Measurements from ENCODE around the gene CNTNAP5.

Gene CNTNAP5

DNA sequence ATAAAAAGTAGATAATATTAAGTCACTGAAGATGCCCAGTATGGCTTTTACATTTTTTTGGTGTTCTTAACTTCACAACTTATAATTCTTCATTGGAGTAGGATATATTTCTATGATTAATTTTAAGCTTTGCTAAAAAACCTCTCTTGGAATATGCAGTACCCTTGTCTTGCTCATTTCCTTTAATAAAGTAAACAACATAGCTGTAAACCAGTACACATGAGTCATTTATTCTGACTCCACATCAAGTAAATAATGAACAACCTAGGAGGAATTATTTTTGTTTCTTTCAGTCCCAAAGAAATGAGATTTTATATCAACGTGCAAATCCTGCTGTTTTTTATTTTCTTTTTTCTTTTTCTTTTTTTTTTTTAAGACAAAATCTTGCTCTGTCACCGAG, 869.1 kb downstream of the CNTNAP5 start:
- H2AFZ ChIP-seq (ENCODE audit: low read depth, low read length), result no peak overlapping the region
- no peaks in the 10 kb centered on the region for H3K4me1 ChIP-seq (ENCODE audit: insufficient read depth, low read length)
- H3K27me3 ChIP-seq (ENCODE audit: insufficient read depth, low read length), result no peaks in the 10 kb centered on the region
- no peaks in the 10 kb centered on the region for H3K9me3 ChIP-seq (ENCODE audit: low read length)
- H3K36me3 ChIP-seq (ENCODE audit: insufficient read depth, low read length), result no peaks in the 10 kb centered on the region
- H3K4me3 ChIP-seq (ENCODE audit: low read length), result no peak overlapping the region

DNA sequence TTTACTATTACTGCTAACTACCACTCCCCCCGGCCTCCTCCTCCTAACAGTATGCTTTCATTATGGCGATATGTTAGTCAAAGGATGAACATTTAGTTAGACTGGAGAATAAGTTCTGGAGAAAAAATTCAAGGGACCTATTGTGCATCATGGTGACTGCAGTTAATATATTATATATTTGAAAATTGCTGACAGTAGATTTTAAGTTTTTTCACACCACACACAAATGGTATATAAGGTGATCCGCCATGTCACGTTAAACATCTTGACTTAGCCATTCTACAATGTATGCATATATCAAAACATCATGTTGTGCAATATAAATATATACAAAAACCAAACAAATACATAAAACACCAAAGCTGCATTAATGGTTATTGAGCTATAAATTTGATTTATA, 873.7 kb downstream of the CNTNAP5 start:
- no peak overlapping the region for H2AFZ ChIP-seq (ENCODE audit: low read depth, low read length)
- H3K4me3 ChIP-seq (ENCODE audit: low read length), result no peak overlapping the region
- H3K4me1 ChIP-seq (ENCODE audit: insufficient read depth, low read length), result no peaks in the 10 kb centered on the region
- no peaks in the 10 kb centered on the region for H3K9me3 ChIP-seq (ENCODE audit: low read length)
- no peaks in the 10 kb centered on the region for H3K27me3 ChIP-seq (ENCODE audit: insufficient read depth, low read length)
- no peaks in the 10 kb centered on the region for H3K36me3 ChIP-seq (ENCODE audit: insufficient read depth, low read length)

DNA sequence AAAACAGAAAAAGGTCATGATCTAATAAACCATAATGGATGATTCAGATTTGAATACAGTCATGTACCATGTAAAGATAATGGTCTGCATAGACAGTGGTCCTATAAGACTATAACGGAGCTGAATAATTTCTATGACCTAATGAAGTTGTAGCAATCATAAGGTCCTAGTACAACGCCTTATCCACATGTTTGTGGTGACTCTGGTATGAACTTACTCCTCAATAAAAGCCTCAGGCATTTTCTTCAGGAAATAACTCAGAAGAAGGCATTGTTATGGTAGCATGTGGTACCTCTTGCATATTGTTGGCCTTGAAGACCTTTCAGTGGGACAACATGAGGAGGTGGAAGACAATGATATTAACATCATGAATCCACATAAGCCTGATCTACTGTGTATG, 883.3 kb downstream of the CNTNAP5 start:
- Histone ChIP-seq H3K36me3 (ENCODE audit: insufficient read depth, low read length) (no peaks in the 10 kb centered on the region), H3K4me1 (ENCODE audit: insufficient read depth, low read length) (no peaks in the 10 kb centered on the region), H3K4me3 (ENCODE audit: low read length) (no peak overlapping the region), H3K27me3 (ENCODE audit: insufficient read depth, low read length) (no peaks in the 10 kb centered on the region), H2AFZ (ENCODE audit: low read depth, low read length) (no peak overlapping the region), H3K9me3 (ENCODE audit: low read length) (no peaks in the 10 kb centered on the region)

- no peaks in the 10 kb centered on the region for H3K9me3 ChIP-seq (ENCODE audit: low read length)
- H2AFZ ChIP-seq (ENCODE audit: low read depth, low read length), result no peak overlapping the region
- H3K36me3 ChIP-seq (ENCODE audit: insufficient read depth, low read length), result no peaks in the 10 kb centered on the region
- no peaks in the 10 kb centered on the region for H3K27me3 ChIP-seq (ENCODE audit: insufficient read depth, low read length)
- no peak overlapping the region for H3K4me3 ChIP-seq (ENCODE audit: low read length)
- H3K4me1 ChIP-seq (ENCODE audit: insufficient read depth, low read length), result no peaks in the 10 kb centered on the region
Measured at GRCh38 chr2:124911560-124911959, 886.5 kb downstream of the CNTNAP5 start.

DNA sequence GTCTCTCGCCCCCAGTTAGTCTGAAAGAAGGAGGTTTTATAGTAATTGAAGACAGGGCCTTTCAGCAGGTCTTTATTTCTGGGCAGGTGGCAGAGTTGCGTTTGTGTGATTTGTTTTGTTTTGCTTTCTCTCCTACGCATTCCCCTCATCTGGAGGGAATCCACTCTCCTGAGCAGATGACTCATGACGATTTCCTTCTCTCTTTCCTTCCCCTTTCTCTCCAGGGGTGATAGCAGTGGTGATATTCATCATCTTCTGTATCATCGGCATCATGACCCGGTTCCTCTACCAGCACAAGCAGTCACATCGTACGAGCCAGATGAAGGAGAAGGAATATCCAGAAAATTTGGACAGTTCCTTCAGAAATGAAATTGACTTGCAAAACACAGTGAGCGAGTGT, 888.8 kb downstream of the CNTNAP5 start:
- Histone ChIP-seq H3K36me3 (ENCODE audit: insufficient read depth, low read length) (no peaks in the 10 kb centered on the region), H3K9me3 (ENCODE audit: low read length) (no peaks in the 10 kb centered on the region), H3K4me3 (ENCODE audit: low read length) (no peak overlapping the region)

DNA sequence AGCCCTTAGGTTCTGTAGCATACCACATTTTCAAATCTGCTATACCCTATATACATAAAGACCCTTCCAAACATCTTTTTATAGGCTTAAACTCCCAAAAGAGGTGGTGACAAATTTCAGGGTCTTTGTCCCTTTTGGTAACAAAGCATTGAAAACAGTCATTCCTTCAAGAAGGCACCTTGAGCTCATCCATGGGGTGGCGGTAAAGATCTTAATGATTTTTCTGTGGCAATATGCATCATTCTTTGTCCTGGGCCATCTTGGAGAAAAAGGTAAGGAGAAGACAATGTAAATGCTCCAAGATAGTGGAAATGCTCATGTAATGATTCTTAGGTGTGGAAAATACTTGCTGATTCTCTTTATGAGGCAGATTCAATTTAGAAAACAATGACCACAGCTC, 890.5 kb downstream of the CNTNAP5 start:
- Histone ChIP-seq H3K4me1 (ENCODE audit: insufficient read depth, low read length) (no peaks in the 10 kb centered on the region), H3K36me3 (ENCODE audit: insufficient read depth, low read length) (no peaks in the 10 kb centered on the region), H3K27me3 (ENCODE audit: insufficient read depth, low read length) (no peaks in the 10 kb centered on the region), H2AFZ (ENCODE audit: low read depth, low read length) (no peak overlapping the region), H3K4me3 (ENCODE audit: low read length) (no peak overlapping the region), H3K9me3 (ENCODE audit: low read length) (no peaks in the 10 kb centered on the region)

More for the DNA sequence above, 888.8 kb downstream of the CNTNAP5 start:
- Histone ChIP-seq H3K27me3 (ENCODE audit: insufficient read depth, low read length) (no peaks in the 10 kb centered on the region), H3K4me1 (ENCODE audit: insufficient read depth, low read length) (no peaks in the 10 kb centered on the region), H2AFZ (ENCODE audit: low read depth, low read length) (no peak overlapping the region)

DNA sequence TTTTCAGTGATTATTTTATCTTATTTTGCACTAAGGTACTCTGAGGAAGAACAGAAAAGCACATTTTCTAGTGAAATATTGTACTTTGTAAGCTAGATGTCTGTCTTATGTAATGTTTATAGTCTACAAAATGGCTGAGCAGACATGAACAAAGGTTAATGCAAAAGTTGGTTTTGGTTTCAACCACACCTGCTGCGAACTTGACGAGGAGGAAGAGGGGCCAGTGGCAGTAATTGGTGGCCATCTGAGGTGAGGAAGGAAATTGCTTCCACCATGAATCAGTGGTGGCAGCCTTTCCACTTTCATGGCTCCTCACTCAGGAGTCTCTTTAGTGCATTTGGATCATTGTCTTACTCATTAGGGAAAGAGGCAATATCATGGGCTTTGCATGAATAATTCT, 894.2 kb downstream of the CNTNAP5 start:
- Histone ChIP-seq H3K4me1 (ENCODE audit: insufficient read depth, low read length) (no peaks in the 10 kb centered on the region), H3K9me3 (ENCODE audit: low read length) (no peaks in the 10 kb centered on the region), H3K27me3 (ENCODE audit: insufficient read depth, low read length) (no peaks in the 10 kb centered on the region), H3K36me3 (ENCODE audit: insufficient read depth, low read length) (no peaks in the 10 kb centered on the region), H3K4me3 (ENCODE audit: low read length) (no peak overlapping the region), H2AFZ (ENCODE audit: low read depth, low read length) (no peak overlapping the region)

DNA sequence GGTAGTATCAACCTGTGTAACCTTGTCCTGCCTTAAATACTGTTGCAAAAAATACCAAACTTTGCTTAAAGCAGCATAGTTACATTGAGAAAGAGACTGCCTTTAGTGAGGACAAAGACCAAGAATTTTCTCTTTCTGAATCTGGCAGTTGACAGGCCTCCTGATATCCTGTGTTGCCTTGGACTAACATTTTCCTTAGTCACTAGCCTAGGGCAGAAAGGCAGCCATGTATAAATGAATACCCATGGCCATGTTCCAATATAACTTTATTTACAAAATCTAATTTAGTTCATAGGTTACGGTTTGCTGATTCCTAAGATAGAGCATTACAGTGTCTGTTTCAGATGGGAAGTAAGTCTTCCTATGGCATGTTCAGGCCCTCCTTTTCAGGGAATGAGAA, 895.4 kb downstream of the CNTNAP5 start:
- Histone ChIP-seq H3K4me1 (ENCODE audit: insufficient read depth, low read length) (no peaks in the 10 kb centered on the region), H3K4me3 (ENCODE audit: low read length) (no peak overlapping the region), H2AFZ (ENCODE audit: low read depth, low read length) (no peak overlapping the region), H3K36me3 (ENCODE audit: insufficient read depth, low read length) (no peaks in the 10 kb centered on the region), H3K9me3 (ENCODE audit: low read length) (no peaks in the 10 kb centered on the region), H3K27me3 (ENCODE audit: insufficient read depth, low read length) (no peaks in the 10 kb centered on the region)

DNA sequence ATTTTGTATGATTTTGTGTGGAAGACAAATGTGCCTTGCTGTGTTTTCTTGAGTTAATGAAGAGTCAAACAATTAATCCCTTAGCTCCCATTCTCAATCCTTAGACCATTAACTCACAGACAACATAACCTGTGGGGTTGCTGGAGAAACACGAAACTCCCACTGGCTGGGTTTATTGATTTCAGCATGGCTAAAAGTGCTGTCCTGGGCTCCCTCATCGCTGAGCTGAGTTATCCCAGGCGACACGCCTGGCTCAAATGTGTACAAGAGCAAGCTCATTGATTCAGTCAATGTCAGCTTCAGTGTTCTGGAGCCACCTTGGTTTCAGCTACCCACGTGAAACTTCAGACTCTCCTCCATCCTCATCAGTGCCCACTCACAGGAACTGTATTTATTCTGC, 896.1 kb downstream of the CNTNAP5 start:
- no peak overlapping the region for H2AFZ ChIP-seq (ENCODE audit: low read depth, low read length)
- no peaks in the 10 kb centered on the region for H3K9me3 ChIP-seq (ENCODE audit: low read length)
- H3K36me3 ChIP-seq (ENCODE audit: insufficient read depth, low read length), result no peaks in the 10 kb centered on the region
- no peaks in the 10 kb centered on the region for H3K4me1 ChIP-seq (ENCODE audit: insufficient read depth, low read length)
- no peaks in the 10 kb centered on the region for H3K27me3 ChIP-seq (ENCODE audit: insufficient read depth, low read length)
- no peak overlapping the region for H3K4me3 ChIP-seq (ENCODE audit: low read length)

DNA sequence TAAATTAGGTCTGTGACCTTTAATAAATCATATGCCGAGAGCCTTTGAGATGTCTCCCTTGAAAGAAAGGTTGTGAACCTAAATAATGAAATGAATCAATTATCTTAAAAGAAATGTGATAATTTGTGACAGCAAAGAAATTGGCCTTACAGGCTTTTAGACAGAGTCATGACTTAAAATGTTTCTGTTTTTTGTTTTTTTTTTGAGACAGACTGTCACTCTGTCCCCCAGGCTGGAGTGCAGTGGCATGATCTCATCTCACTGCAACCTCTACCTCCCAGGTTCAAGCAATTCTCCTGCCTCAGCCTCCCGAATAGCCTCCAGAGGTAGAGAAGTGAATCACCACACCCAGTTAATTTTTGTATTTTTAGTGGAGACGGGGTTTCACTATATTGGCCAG, 898.0 kb downstream of the CNTNAP5 start:
- H3K4me3 ChIP-seq (ENCODE audit: low read length), result no peak overlapping the region
- H3K9me3 ChIP-seq (ENCODE audit: low read length), result no peaks in the 10 kb centered on the region
- no peaks in the 10 kb centered on the region for H3K27me3 ChIP-seq (ENCODE audit: insufficient read depth, low read length)
- no peak overlapping the region for H2AFZ ChIP-seq (ENCODE audit: low read depth, low read length)
- no peaks in the 10 kb centered on the region for H3K36me3 ChIP-seq (ENCODE audit: insufficient read depth, low read length)
- no peaks in the 10 kb centered on the region for H3K4me1 ChIP-seq (ENCODE audit: insufficient read depth, low read length)

DNA sequence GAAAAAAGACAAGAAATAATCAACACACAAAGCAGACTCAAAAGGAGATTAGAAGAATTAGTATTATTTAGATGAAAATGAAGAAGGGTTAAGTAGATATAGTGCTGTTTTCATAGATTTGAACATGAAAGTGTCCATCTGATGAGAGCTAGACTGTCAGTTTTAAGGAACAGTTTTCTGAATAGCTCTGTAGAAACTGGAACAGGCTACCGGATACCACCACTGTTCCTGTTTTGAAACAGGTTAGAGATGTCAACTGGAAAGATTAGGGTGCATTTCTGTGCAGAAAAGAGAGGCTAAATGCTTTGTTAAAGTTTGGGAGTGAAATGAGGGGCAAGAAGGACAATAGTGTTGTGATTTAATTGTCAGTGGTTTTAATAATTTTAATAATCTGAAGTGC, 908.8 kb downstream of the CNTNAP5 start:
- H3K4me3 ChIP-seq (ENCODE audit: low read length), result no peak overlapping the region
- H3K9me3 ChIP-seq (ENCODE audit: low read length), result no peaks in the 10 kb centered on the region
- no peak overlapping the region for H2AFZ ChIP-seq (ENCODE audit: low read depth, low read length)
- no peaks in the 10 kb centered on the region for H3K27me3 ChIP-seq (ENCODE audit: insufficient read depth, low read length)
- no peaks in the 10 kb centered on the region for H3K4me1 ChIP-seq (ENCODE audit: insufficient read depth, low read length)
- no peaks in the 10 kb centered on the region for H3K36me3 ChIP-seq (ENCODE audit: insufficient read depth, low read length)

- Histone ChIP-seq H3K9me3 (ENCODE audit: low read length) (no peaks in the 10 kb centered on the region), H3K36me3 (ENCODE audit: insufficient read depth, low read length) (no peaks in the 10 kb centered on the region), H2AFZ (ENCODE audit: low read depth, low read length) (no peak overlapping the region), H3K27me3 (ENCODE audit: insufficient read depth, low read length) (no peaks in the 10 kb centered on the region), H3K4me3 (ENCODE audit: low read length) (no peak overlapping the region), H3K4me1 (ENCODE audit: insufficient read depth, low read length) (peaks cover 6% of the 10 kb centered on the region)
Measured at GRCh38 chr2:124953921-124954320, 928.8 kb downstream of the CNTNAP5 start.

- no peaks in the 10 kb centered on the region for H3K4me1 ChIP-seq (ENCODE audit: insufficient read depth, low read length)
- no peaks in the 10 kb centered on the region for H3K9me3 ChIP-seq (ENCODE audit: low read length)
- H3K36me3 ChIP-seq (ENCODE audit: insufficient read depth, low read length), result no peaks in the 10 kb centered on the region
- no peak overlapping the region for H3K4me3 ChIP-seq (ENCODE audit: low read length)
- H3K27me3 ChIP-seq (ENCODE audit: insufficient read depth, low read length), result no peaks in the 10 kb centered on the region
- H2AFZ ChIP-seq (ENCODE audit: low read depth, low read length), result no peak overlapping the region
Measured at GRCh38 chr2:124959581-124959980, 934.5 kb downstream of the CNTNAP5 start.

GRCh38 chr2:124961132-124961531, 936.0 kb downstream of the CNTNAP5 start:
- no peak overlapping the region for H2AFZ ChIP-seq (ENCODE audit: low read depth, low read length)
- no peaks in the 10 kb centered on the region for H3K36me3 ChIP-seq (ENCODE audit: insufficient read depth, low read length)
- no peaks in the 10 kb centered on the region for H3K27me3 ChIP-seq (ENCODE audit: insufficient read depth, low read length)
- no peaks in the 10 kb centered on the region for H3K9me3 ChIP-seq (ENCODE audit: low read length)
- H3K4me1 ChIP-seq (ENCODE audit: insufficient read depth, low read length), result no peaks in the 10 kb centered on the region
- H3K4me3 ChIP-seq (ENCODE audit: low read length), result no peak overlapping the region
